ENCODE measurements around the gene PPP1R15B.

GRCh38 chr1:204410688-204411450, 748 bp downstream of the PPP1R15B start:
- no peak for TF ChIP-seq CTCF (IDR thresholded peaks at IDR 0.05; ENCODE audit: insufficient read depth, low read length)
- no peak for TF ChIP-seq SPI1 (IDR thresholded peaks at IDR 0.05; ENCODE audit: borderline replicate concordance, low read depth)
- TF ChIP-seq POLR2AphosphoS5 (IDR thresholded peaks at IDR 0.05; ENCODE audit: low read depth), result no peak
- TF ChIP-seq REST (IDR thresholded peaks at IDR 0.05; ENCODE audit: insufficient replicate concordance, low read depth), result no peak
